Tibial nerve (tissue), 4 donors: ENCODE data around the gene MUSK. TPM values are rescaled to one million over a fixed set of nuclear protein-coding genes. Genes with fewer than 3 reads are reported as not detected.

Experiments used
- DNase-seq, 2 donors: peaks; one replicate each; pipeline ENCODE4 v3.0.0-alpha.2; 2019; ENCODE audit warnings: low spot score in 2 of 2
- H3K27ac ChIP-seq, 4 donors: fragments of 200-600 bp; sonication (generic) in 3 of 4; one replicate each; pipeline ENCODE4 v1.5.1; 2017 to 2019; ENCODE audit warnings: mild to moderate bottlenecking in 1 of 4
- H3K27me3 ChIP-seq, 2 donors: fragments of 200-600 bp; sonication (generic) in 1 of 2; one replicate each; pipeline versions ENCODE4 v1.5.1 to v1.6.0; 2017 to 2019
- H3K36me3 ChIP-seq, 3 donors: fragments of 200-600 bp; sonication (generic); one replicate each; pipeline ENCODE4 v1.5.1; 2018 to 2019
- H3K4me1 ChIP-seq, 4 donors: fragments of 200-600 bp; sonication (generic) in 3 of 4; one replicate each; pipeline ENCODE4 v1.5.1; 2017 to 2019
- H3K4me3 ChIP-seq, 4 donors: fragments of 200-600 bp; sonication (generic) in 3 of 4; one replicate each; pipeline ENCODE4 v1.5.1; 2017 to 2019; ENCODE audit warnings: mild to moderate bottlenecking in 1 of 4, moderate library complexity in 1 of 4
- H3K9me3 ChIP-seq, 4 donors: fragments of 200-600 bp; sonication (generic) in 3 of 4; one replicate each; pipeline ENCODE4 v1.5.1; 2017 to 2019
- EP300 ChIP-seq, 2 donors: sonication (generic); formaldehyde crosslinking; IDR thresholded peaks; one replicate each; pipeline ENCODE4 v1.6.1; 2017; ENCODE audit warnings: antibody characterized with exemption in 2 of 2, mild to moderate bottlenecking in 1 of 2
- POLR2A ChIP-seq, 2 donors: fragments of 450-650 bp; IDR thresholded peaks; one replicate each; pipeline ENCODE4 v1.6.1; 2017; ENCODE audit warnings: antibody characterized with exemption in 2 of 2, mild to moderate bottlenecking in 2 of 2, moderate library complexity in 2 of 2
- whole genome bisulfite sequencing, 2 donors: methylation state at CpG; one replicate each; pipeline ENCODE4 v1.1.5; 2018; 5-methylcytosine and 5-hydroxymethylcytosine counted together
- total RNA-seq, 4 donors: library from RNA; depleted of rRNA; stranded (reverse); fragments of >200 nt; gene quantifications; one replicate each; pipeline ENCODE4 v1.1.0, GENCODE V29; 2016
- TF ChIP-seq, protein P1 (sequence below), 5 experiments: fragments of 200-600 bp in 3 of 5; fragments of 450-650 bp in 2 of 5; sonication (generic) in 3 of 5; IDR thresholded peaks; one replicate each; pipeline ENCODE4 v1.5.1; 2016 to 2019; ENCODE audit warnings: antibody characterized with exemption in 5 of 5, mild to moderate bottlenecking in 3 of 5, moderate library complexity in 2 of 5

The MUSK gene
- total RNA-seq, 4 donors from 2014 or later, result 0.22 to 0.63 (median 0.59) TPM; not detected in 1

DNA sequence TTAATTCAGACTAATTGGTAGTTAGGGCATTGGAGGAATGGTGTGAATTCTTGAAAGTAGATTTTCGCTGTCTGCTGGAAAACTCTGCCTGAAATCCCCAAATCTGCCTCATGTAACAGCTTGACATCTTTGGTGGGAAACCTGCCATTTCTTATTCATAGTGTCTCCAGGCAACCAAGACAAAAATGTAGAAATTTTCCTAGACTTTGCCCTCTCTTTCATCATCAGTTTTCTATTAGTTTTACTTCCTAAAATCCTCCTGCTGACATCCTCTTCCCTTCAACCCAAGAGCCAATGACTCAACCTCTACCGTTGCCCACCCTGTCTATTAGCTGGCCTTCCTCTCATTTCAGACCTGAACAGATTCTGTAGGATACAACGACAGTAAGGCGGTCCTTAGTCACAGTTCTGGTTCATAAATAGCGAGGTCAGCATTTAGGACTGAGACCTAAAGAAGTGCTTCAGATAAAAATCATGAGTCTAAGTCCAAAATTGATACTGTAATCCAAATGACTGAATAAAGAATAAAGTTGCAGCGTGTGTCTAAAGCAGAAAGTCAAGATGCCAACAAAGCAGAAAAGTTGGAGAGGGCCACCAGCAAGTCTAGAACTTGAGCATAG is 133.9 kb downstream of the MUSK start:
- H3K27me3 ChIP-seq, result no peaks in the 10 kb centered on the region
- WGBS, 2 donors, result 60 to 63% methylated on average over 6 of the region's 6 CpGs
- H3K9me3 ChIP-seq, result no peaks in the 10 kb centered on the region
- peaks cover 0 to 25% (median 0%) of the 10 kb centered on the region in 4 donors for H3K4me1 ChIP-seq
- no peaks in the 10 kb centered on the region for H3K36me3 ChIP-seq
- H3K27ac ChIP-seq, result peak overlapping the region in 2 of 4 donors; percentile 62 to 71
- H3K4me3 ChIP-seq, result no peak overlapping the region
- peak in 1 of 2 donors; percentile 13 for DNase-seq
- TF ChIP-seq EP300 (IDR thresholded peaks at IDR 0.05) (peak in 1 of 2 donors; percentile 48), POLR2A (IDR thresholded peaks at IDR 0.05) (no peak)

DNA sequence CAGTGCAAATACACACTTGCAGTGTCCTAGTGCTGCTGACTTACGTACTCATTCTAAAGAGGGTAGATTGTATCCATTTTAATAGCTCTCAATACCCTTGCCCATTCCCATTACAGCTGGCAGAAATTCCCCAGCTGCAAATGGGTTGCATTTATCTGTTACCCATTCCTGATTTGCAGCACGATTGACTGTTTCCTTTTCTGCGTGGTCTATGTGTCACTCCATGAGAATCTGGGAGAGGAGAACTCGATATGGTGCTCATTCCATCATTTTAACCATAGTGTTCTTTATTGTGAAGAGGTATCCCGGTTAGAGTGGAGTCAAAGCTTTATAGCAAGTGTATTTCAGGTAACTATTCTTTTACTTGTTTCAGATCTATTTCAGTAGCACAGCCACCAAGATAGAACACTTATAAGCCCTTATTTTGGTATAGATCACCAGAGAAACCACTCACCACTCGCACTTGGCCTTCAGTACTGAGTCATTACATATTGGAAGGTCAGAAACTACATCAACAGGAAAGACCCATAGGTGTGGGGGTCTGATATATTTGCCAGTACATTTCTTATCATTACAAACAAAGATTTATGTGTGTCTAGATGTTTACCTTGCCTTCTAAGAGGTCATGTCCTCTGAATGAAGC is 139.5 kb downstream of the MUSK start:
- no peaks in the 10 kb centered on the region for H3K27me3 ChIP-seq
- no peak overlapping the region for H3K4me3 ChIP-seq
- 89 to 92% methylated on average over 6 of the region's 6 CpGs for WGBS, 2 donors
- DNase-seq, result no peak
- peaks cover 0 to 3% (median 0%) of the 10 kb centered on the region in 4 donors for H3K4me1 ChIP-seq
- H3K9me3 ChIP-seq, result no peaks in the 10 kb centered on the region
- TF ChIP-seq EP300 (IDR thresholded peaks at IDR 0.05) (no peak), POLR2A (IDR thresholded peaks at IDR 0.05) (no peak)
- TF ChIP-seq, protein P1, sequence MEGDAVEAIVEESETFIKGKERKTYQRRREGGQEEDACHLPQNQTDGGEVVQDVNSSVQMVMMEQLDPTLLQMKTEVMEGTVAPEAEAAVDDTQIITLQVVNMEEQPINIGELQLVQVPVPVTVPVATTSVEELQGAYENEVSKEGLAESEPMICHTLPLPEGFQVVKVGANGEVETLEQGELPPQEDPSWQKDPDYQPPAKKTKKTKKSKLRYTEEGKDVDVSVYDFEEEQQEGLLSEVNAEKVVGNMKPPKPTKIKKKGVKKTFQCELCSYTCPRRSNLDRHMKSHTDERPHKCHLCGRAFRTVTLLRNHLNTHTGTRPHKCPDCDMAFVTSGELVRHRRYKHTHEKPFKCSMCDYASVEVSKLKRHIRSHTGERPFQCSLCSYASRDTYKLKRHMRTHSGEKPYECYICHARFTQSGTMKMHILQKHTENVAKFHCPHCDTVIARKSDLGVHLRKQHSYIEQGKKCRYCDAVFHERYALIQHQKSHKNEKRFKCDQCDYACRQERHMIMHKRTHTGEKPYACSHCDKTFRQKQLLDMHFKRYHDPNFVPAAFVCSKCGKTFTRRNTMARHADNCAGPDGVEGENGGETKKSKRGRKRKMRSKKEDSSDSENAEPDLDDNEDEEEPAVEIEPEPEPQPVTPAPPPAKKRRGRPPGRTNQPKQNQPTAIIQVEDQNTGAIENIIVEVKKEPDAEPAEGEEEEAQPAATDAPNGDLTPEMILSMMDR (IDR thresholded peaks at IDR 0.05), result no peak
- H3K36me3 ChIP-seq, result no peaks in the 10 kb centered on the region
- H3K27ac ChIP-seq, result no peak overlapping the region

DNA sequence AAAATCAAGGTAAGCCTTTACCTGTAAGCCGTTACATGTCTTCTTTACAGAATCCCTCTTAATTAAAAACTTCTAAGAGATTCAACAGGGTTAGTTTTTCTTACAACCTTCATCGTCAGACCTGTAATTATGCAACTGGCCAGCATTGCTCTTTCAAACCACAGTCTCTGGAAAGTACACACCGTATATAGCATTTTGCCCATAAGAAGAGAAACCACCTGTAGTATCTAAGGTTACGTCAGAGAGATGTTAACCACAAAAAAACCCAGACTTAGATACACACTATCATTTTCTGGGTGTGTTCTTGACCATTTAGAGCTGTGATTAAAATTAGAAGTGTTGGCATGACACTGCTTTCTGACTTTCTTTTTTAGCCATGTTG is 140.0 kb downstream of the MUSK start:
- no peak overlapping the region for H3K4me3 ChIP-seq
- no peak for DNase-seq
- no peaks in the 10 kb centered on the region for H3K27me3 ChIP-seq
- no peak overlapping the region for H3K27ac ChIP-seq
- H3K9me3 ChIP-seq, result no peaks in the 10 kb centered on the region
- WGBS, 2 donors, result 95% methylated on average over 4 of the region's 4 CpGs
- TF ChIP-seq EP300 (IDR thresholded peaks at IDR 0.05), result no peak
- TF ChIP-seq POLR2A (IDR thresholded peaks at IDR 0.05), result no peak
- TF ChIP-seq, protein P1 (IDR thresholded peaks at IDR 0.05), result no peak
- no peaks in the 10 kb centered on the region for H3K36me3 ChIP-seq
- no peaks in the 10 kb centered on the region for H3K4me1 ChIP-seq

DNA sequence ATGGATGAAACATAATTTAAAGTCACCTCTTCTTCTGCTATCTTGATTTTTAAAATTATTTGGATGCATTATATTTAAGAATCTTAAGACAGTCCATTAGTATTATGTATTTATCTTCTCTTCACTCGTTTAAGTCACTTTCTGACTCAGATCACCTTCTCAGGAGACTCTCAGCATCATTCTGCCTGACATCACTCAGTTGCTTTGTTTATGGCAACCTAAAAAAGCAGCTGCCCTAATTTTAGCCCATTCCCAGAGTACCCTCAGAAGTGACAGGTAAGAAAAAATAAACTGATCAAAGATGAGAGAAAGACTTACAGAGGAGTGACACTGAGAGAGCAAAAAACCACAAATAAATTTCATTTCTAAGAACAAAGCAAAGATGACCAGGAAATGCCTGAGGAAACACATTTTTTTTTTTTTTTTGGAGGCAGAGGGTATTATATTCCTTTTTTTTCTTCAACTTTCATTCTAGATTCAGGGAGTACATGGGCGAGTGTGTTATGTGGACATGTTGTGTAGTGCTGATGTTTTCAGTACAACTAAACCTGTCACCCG is 140.5 kb downstream of the MUSK start:
- WGBS, 2 donors, result 90 to 91% methylated on average over 3 of the region's 3 CpGs
- Histone ChIP-seq H3K36me3 (no peaks in the 10 kb centered on the region), H3K9me3 (no peaks in the 10 kb centered on the region), H3K4me1 (no peaks in the 10 kb centered on the region), H3K4me3 (no peak overlapping the region), H3K27me3 (no peaks in the 10 kb centered on the region), H3K27ac (no peak overlapping the region)
- no peak for DNase-seq
- TF ChIP-seq EP300 (IDR thresholded peaks at IDR 0.05) (no peak), POLR2A (IDR thresholded peaks at IDR 0.05) (no peak)
- TF ChIP-seq, protein P1 (IDR thresholded peaks at IDR 0.05), result no peak

DNA sequence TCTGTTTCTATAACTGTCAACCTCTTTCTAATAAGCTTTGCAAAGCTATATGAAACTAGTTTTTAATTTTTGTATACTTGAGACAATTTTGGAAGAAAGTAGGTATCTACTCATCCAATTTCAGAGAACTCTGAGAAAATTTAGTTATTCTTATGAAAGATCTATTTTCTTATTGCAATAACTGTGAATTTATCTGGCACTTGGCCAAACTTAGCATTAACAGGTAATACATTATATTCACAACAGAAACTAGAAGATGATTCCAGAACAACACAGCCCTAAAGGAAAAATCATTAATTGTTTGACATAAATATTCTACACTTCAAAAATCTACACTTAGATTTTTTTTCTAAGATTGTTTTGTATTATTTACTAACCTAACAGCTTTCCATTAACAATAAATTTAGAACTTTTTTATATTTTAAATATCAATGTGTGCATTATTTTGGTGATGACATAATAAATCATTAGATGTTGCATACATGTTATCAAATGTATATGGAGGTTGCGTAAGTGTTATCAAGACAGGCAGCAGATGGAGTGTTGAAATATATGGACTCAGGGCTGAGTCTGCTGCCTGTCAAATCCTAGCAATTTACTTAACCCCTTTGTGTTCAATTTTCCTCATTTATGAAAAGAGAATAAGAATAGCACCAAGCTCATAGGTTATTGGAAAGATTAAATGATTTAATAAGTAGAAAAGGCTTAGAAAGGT is 141.8 kb downstream of the MUSK start:
- no peak for TF ChIP-seq EP300 (IDR thresholded peaks at IDR 0.05)
- TF ChIP-seq POLR2A (IDR thresholded peaks at IDR 0.05), result no peak
- TF ChIP-seq, protein P1 (IDR thresholded peaks at IDR 0.05), result no peak
- H3K4me3 ChIP-seq, result no peak overlapping the region
- 92 to 98% methylated on average over 1 of the region's 1 CpG for WGBS, 2 donors
- H3K27ac ChIP-seq, result no peak overlapping the region
- no peak for DNase-seq
- H3K36me3 ChIP-seq, result no peaks in the 10 kb centered on the region
- H3K27me3 ChIP-seq, result no peaks in the 10 kb centered on the region
- H3K9me3 ChIP-seq, result no peaks in the 10 kb centered on the region
- H3K4me1 ChIP-seq, result no peaks in the 10 kb centered on the region
